ENCODE results near the gene EEFSEC.

The EEFSEC gene

DNA sequence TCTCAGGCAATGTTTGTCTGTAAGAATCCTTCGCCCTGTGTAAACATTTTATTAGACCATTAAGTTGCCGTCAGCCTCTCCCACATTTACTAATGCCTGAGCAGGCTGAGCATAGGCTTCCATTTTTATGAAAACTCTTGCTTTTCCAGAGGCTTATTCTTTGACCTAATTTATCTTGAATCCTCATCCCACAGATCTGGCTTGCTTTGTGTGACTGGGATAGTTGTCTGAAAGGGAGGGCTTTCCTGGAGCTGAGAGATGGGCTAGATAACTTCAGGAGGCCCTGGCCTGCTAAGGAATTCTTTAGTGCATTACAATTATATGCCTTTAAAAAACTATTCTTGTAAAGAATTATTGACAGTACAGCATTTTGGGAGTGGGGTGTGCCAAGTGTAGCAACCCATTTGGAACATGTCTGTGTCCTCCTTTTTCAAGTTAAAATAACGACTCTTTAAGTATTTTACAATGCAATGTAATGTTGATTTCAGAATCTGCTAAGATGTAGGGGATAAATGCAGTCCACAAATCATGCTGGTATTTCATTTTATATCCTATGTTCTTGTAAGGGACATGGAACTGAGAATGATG lies 52.4 kb downstream of the EEFSEC start:
- no peak for DNase-seq (ENCODE audit: low read depth)
- TF ChIP-seq, protein P1, sequence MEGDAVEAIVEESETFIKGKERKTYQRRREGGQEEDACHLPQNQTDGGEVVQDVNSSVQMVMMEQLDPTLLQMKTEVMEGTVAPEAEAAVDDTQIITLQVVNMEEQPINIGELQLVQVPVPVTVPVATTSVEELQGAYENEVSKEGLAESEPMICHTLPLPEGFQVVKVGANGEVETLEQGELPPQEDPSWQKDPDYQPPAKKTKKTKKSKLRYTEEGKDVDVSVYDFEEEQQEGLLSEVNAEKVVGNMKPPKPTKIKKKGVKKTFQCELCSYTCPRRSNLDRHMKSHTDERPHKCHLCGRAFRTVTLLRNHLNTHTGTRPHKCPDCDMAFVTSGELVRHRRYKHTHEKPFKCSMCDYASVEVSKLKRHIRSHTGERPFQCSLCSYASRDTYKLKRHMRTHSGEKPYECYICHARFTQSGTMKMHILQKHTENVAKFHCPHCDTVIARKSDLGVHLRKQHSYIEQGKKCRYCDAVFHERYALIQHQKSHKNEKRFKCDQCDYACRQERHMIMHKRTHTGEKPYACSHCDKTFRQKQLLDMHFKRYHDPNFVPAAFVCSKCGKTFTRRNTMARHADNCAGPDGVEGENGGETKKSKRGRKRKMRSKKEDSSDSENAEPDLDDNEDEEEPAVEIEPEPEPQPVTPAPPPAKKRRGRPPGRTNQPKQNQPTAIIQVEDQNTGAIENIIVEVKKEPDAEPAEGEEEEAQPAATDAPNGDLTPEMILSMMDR (IDR thresholded peaks at IDR 0.05; ENCODE audit: control insufficient read depth, insufficient read depth, low read depth, low read length, missing control alignments) = no peak
- H3K4me3 ChIP-seq (ENCODE audit: control insufficient read depth, low read depth, low read length) = no peak overlapping the region

DNA sequence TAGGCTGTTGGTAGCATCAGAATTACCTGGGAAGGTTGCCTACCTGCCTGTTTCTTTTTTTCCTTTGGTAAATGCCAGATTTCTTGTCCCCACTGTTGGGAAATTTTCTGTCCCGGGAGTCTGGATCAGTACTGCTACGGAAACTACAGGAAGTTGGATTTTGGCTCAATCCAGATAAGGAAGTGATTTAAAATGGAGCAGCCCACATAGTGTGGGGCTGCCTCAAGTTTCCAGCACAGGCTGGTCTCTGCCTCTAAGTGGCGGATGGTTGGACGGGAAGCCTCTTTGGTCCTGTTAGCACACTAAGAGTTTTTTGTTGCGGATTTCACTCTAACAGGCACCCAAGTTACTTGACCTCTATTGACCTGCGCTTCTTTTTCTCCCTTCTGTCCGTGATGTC lies 54.7 kb downstream of the EEFSEC start:
- TF ChIP-seq, protein P1 (IDR thresholded peaks at IDR 0.05; ENCODE audit: control insufficient read depth, insufficient read depth, low read depth, low read length, missing control alignments) = no peak
- DNase-seq (ENCODE audit: low read depth) = no peak

DNA sequence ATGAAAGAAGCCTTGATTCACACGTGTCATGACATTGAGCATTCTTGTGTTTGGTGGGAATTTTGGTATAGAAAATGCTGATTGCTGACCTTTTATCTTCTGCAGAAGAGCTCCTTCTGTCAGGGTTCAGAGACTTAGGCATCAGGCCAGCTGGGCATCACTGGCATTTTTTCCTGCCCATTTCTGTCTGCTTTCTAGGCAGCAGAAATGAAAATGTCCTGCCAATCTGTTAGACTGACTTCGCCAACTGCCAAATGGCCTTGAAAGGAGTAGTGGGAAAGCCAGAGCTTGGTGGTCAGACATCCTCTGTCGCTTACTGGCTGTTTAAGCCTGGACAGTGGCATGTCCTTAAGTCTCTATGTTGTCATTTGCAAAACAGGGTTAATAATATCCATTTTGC lies 57.4 kb downstream of the EEFSEC start:
- no peak for DNase-seq (ENCODE audit: low read depth)
- no peak overlapping the region for H3K4me3 ChIP-seq (ENCODE audit: control insufficient read depth, low read depth, low read length)
- TF ChIP-seq, protein P1 (IDR thresholded peaks at IDR 0.05; ENCODE audit: control insufficient read depth, insufficient read depth, low read depth, low read length, missing control alignments) = no peak

More for the DNA sequence above, 54.7 kb downstream of the EEFSEC start:
- H3K4me3 ChIP-seq (ENCODE audit: control insufficient read depth, low read depth, low read length) = no peak overlapping the region

DNA sequence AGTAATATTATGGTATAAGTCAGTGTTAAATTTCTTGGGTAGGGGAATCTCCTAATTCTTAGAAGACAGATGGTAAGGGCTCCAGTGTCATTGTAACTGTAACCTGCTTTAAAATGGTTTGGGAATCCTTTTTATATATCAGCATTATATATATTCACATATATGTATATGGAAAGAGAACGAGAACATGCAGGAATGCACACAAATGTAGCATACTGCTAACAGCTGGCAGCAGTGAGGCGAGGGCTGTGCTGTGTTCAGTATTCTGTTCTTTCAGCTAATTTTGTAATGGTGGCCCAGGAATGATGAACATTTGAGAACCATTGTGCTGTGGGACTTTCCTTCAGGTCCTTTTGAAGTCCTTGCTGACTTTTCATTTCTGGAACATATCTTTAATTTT lies 60.8 kb downstream of the EEFSEC start:
- TF ChIP-seq, protein P1 (IDR thresholded peaks at IDR 0.05; ENCODE audit: control insufficient read depth, insufficient read depth, low read depth, low read length, missing control alignments) = no peak
- DNase-seq (ENCODE audit: low read depth) = no peak
- H3K4me3 ChIP-seq (ENCODE audit: control insufficient read depth, low read depth, low read length) = no peak overlapping the region

DNA sequence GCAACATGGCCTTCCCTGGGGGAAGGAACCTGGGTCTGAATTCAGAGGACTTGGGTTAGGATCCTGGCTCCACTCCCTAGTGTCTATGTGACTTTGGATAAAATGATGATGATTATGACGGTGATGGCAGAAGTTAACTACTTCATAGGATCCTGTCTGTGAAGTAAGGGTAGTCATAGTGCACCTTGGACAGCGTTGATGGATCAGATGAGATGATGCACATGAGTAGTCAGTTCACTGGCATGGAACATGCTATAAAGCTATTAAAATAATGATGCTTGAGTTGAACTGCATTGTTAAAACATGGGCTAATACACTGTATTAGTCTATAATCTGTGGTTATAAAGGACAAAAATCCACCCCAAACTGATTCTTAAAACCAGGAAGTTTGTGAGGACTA lies 62.0 kb downstream of the EEFSEC start:
- TF ChIP-seq, protein P1 (IDR thresholded peaks at IDR 0.05; ENCODE audit: control insufficient read depth, insufficient read depth, low read depth, low read length, missing control alignments) = no peak
- no peak overlapping the region for H3K4me3 ChIP-seq (ENCODE audit: control insufficient read depth, low read depth, low read length)
- no peak for DNase-seq (ENCODE audit: low read depth)

DNA sequence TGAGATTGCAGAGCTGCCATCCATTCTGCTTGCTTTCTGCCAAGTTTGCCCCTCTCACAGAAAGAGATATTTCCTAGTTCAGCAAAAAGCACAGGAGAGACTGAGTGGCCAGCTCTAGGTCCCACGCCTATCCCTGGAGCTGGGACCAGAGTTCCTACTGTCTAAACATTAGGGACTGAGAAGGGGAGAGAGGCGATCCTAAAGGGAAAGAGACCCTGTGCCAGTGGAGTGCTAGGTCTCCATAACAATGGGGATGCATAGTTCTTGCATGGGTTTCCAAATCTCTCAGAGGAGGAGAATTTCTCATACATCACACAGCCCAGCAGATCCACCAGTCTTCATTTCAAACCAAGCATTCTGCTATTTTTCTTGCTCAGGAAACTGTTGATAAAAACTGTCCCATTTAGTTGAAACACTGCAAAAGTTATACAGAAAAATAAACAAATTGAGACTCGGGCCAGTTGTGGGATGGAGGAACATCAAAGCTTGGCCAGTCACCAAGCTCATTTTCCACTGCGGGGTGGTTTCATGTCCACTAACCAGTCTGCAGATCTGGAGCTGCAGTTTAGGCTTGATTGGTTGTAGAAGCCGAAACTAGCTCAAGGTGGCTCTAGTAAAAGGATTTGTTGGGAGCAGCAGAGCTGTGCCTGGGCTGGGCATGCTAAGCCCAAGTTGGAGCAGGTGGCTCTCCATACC lies 62.7 kb downstream of the EEFSEC start:
- DNase-seq (ENCODE audit: low read depth) = no peak
- TF ChIP-seq, protein P1 (IDR thresholded peaks at IDR 0.05; ENCODE audit: control insufficient read depth, insufficient read depth, low read depth, low read length, missing control alignments) = no peak
- no peak overlapping the region for H3K4me3 ChIP-seq (ENCODE audit: control insufficient read depth, low read depth, low read length)

Data from AG09309 (cell line).